Neural cell (in vitro differentiated cells): ENCODE results near the gene CPNE1.

Experiments used
- CTCF ChIP-seq: fragments of 450-650 bp; IDR thresholded peaks from 2 replicates; pipeline ENCODE4 v1.5.1; 2014; ENCODE audit warnings: antibody characterized with exemption, mild to moderate bottlenecking, moderate library complexity; ENCODE audit not compliant: poor library complexity, severe bottlenecking
- EP300 ChIP-seq: fragments of 450-650 bp; conservative IDR thresholded peaks from 2 replicates; pipeline ENCODE4 v1.6.1; 2014; ENCODE audit warnings: antibody characterized with exemption, mild to moderate bottlenecking, moderate library complexity; ENCODE audit not compliant: poor library complexity, severe bottlenecking
- EZH2 ChIP-seq: fragments of 200-600, 300-800 bp; shearing (Covaris generic), sonication (generic); IDR thresholded peaks from 2 replicates; pipeline ENCODE4 v1.6.1; 2014; ENCODE audit warnings: antibody characterized with exemption, low read length, borderline replicate concordance, mild to moderate bottlenecking; ENCODE audit not compliant: insufficient read depth, poor library complexity, severe bottlenecking
- RAD21 ChIP-seq: fragments of 450-650 bp; conservative IDR thresholded peaks from 2 replicates; pipeline ENCODE4 v1.6.1; 2014; ENCODE audit warnings: antibody characterized with exemption, mild to moderate bottlenecking, moderate library complexity

- TF ChIP-seq RAD21 (no peak), CTCF (no peak), EZH2 (no peak), EP300 (no peak)
These were observed 67.5 kb downstream of the CPNE1 start for GRCh38 chr20:35597186-35597585.
